Endometrium (tissue), 2 donors: ENCODE results near the gene SOS1.
"Not testable (repeated sequence)": the region's sequence is repeated elsewhere in the genome, so short reads cannot be mapped to it uniquely, and the experiment has no call there.

Experiments
- FAIRE-seq: peaks from 2 replicates; lab custom pipeline; 2012; peaks lifted over from hg19 to GRCh38; lab: Jason Lieb, UNC
- donor health status: control.
- donor health status: control.

SOS1 gene

DNA sequence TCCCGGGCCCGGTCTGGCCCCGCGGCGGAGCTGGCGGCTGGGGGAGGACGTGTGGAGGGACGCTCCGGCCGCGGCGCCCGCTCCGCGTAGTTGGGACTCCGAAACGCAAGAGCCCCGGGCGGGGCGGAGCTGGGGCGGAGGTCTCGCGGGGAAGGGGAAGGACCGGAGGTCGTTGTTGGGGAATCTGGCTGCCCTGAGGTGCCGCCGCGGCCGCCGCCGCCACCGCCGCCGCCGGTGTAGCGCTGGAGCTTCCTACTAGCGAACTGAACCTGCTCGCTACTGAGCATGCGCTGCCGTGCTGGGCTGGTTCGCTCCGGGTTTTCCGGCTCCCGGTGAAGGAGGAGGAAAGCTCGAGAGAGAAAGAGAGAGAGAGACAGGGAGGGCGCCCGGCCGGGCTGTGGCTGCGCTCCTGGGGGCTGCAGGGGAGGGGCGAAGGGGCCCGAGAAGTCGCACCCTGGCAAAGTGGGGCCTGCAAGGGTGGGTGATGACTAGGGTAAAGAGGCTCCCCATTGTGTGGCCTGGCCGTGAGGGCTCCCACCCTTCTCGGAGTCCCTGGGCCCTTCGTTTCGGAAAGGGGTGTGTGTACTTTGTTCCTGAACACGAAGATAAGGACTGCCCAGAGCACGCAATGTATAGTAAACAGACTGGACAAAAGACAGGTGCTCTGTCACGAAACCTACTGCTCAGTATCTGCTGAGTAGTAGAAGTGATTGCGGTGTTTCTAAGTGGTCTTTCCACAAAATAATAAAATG, at the start of gene SOS1:
TSS of gene SOS1 (minus strand) at position 281 of the 752 bp plus-strand sequence. CDS start 629 bp downstream, outside the sequence.
- FAIRE-seq = no peak

DNA sequence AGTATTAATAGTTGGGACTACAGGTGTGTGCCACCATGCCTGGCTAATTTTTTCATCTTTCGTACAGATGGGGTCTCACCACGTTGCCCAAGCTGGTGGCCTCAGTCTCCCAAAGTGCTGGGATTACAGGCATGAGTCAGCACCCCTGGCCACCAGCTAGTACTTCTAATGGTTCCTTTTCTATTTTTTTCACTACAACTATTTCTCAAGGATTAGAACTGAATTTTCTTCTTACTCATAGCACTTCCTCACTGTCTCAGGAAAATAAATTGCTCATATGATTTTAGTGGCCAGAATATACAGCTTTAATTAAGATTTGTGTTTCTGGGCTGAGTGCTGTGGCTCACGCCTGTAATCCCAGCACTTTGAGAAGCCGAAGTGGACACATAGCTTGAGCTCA, 43.2 kb upstream of the SOS1 start:
- FAIRE-seq = no peak

DNA sequence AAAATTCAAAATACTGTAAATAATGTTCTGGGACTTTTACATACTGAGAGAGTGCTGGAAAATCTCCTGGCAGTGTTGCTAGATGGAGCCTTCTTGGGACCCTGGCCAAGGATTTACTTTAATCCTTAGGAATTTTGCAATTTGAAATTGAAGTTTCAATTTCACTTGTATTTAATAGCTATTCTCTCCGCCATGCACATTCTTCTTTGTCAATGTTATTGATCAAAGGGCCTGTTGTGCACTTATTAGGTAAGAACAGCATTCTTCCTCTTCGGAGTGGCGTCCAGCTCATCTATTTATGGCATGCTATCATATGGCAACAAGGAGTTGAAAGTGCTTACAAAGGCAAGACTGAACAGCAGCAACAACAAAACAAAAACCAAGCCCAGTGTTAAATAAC, 40.1 kb upstream of the SOS1 start:
- FAIRE-seq = no peak

DNA sequence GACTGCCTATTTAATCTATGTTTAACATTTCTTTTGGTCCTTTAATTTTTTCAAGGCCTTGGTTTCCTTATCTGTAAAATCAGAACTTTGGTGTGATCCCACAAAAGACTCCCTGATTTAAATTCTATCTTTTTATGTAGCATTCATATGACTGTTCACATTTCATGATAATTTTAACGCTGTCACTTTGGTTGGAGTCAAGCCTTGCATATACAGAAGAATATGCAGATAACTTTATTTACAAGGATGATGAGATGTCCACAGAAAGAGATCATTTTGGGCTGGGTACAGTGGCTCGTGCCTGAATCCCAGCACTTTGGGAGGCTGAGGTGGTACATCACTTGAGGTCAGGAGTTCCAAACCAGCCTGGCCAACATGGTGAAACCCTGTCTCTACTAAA, 38.4 kb upstream of the SOS1 start:
- FAIRE-seq = no peak

DNA sequence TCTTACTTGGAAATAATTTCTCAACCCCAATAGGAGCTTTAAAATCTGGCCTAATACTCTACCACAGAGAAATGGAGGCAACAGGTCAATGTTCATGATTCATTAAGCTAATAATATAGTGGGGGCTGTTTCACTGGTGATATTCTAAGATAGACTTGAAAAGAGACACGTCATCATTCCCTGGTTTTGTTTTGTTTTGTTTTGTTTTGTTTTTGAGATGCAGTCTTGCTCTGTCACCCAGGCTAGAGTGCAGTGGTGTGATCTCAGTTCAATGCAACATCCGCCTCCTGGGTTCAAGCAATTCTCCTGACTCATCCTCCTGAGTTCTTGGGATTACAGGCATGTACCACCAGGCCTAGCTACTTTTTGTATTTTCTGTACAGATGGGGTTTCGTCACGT, 37.5 kb upstream of the SOS1 start:
- no peak for FAIRE-seq

DNA sequence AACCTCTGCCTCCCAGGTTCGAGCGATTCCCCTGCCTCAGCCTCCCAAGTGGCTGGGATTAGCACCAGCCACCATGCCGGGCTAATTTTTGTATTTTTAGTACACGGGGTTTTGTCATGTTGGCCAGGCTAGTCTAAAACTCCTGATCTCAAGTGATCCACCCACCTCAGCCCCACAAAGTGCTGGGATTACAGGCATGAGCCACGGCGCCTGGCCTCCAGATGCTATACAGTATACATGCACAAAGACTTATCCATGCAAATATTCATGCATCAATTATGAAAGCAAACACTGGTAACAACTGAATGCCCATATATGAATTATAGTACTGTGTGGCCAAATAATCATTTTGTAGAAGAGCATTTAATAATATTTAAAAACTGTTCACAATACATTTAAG, 36.0 kb upstream of the SOS1 start:
- no peak for FAIRE-seq

DNA sequence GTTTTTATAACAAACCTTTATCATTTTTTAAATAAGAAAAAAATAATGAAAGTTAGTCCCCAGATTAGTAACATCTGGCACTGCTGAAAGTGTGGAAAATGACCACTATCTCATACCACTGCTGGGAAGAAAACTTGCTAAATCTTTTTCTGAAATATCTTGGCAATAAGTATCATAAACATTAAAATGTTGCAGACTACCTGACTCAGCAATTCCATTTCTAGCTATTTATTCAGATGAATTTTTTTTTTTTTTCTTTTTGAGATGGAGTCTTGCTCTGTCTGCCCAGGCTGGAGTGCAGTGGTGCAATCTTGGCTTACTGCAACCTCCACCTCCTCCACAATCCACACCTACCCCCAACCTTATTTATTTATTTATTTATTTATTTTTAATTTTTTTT, 35.3 kb upstream of the SOS1 start:
- peak; percentile 95 for FAIRE-seq

DNA sequence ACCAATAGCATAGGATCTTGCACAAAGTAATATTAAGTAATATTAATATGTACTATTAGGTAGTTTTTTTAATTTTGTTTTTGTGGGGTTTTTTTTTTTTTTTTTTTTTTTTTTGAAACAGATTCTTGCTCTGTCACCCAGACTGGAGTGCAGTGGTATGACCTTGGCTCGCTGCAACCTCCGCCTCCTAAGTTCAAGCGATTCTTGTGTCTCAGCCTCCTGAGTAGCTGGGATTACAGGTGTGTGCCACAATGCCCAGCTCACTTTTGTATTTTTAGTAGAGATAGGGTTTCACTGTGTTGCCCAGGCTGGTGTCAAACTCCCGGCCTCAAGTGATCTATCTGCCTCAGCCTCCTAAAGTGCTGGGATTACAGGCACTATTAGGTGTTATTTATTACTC, 34.7 kb upstream of the SOS1 start:
- FAIRE-seq = not testable (repeated sequence)

DNA sequence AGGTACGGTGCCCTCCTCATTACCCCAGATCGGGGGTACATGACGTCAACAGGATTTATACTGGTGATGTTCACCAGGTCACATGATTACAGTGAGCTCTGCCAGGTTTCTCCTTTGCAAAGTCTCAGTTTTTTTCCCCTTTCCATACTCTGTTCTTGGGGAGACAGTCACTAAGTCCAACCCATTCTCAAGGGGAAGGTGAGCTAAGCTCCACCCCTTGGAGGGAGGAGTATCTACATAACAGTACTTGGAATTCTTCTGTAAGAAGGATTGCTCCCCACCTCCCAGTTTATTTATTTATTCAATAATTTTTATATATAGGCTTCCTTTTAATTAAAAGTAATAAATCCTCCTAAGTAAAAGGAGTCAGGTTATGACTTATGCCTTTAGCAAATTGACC, 34.1 kb upstream of the SOS1 start:
- no peak for FAIRE-seq

DNA sequence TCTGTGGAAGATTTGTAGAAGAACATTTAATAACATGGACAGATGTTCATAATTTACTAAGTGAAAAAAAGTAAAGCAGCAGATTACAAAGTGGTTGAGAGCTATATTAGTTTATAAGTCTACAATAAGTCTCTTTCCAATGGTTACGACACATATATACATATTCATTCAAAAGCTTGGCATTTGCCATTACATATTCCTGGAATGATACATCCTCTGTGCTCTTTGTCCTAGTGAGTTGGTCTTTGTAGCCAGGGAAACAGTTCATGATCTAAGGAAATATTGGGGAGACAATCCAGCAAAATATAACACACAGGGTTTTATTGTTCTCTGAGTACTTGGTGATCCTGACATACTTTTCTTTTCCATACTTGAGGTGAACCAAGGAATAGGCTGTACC, 32.5 kb upstream of the SOS1 start:
- FAIRE-seq = no peak

DNA sequence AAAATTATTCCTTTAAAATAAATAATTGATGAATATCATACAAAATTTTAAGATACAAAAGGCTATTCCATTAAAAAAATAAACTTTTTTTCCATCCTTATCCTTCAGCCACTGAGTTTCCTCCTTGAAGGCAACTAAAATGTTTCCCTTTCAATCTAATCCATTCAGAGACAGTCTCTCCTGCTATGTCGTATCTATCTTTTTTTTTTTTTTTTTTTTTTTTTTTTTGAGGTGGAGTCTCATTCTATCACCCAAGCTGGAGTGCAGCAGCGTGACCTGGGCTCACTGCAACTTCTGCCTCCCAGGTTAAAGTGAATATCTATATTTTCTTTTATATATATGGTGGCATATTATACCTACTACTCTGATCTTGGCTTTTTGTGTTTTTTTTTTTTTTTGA, 31.7 kb upstream of the SOS1 start:
- no peak for FAIRE-seq

DNA sequence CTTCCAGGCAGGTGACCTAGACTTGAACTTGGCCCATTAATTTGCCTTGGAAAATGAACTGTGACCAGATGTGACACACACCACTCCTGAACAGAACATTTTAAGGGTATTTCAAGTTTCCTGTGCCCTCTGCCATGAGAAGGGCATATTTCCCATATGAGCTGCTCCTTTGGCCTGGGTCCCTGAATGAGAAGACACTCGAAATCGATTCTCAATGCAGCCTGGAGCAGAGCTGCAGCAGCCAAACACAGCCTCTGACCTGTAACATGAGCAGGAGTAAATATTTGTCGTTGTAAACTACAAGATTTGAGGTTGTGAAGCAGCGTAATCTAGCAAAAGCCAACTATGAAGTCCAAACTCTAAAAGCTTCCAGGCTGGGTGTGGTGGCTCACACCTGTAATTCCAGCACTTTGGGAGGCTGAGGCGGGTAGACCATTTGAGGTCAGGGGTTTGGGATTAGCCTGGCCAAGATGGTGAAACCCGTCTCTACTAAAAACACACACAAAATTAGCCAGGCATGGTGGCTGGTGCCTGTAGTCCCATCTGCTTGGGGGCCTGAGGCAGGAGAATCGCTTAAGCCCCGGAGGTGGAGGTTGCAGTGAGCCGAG, 30.1 kb upstream of the SOS1 start:
- FAIRE-seq = no peak

DNA sequence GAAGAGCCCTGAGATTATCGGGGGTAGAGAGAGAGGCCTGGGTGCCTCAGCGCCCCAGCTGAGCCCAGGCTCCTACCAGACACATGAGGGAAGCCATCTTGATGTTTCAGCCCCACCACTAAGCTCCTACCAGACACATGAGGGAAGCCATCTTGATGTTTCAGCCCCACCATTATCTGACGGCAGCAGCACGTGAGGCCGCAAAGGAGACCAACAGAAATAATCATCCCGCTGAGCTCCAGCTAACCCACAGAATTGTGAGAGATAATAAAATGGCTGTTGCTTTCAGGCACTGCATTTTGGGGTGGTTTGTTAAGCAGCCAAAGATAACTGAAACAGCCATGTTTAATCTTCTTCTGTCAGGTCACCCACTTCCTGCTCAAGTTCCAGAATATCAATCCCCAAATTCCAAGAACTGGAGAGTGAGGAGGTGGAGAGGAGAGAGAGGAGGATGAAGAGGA, 29.3 kb upstream of the SOS1 start:
- no peak for FAIRE-seq

DNA sequence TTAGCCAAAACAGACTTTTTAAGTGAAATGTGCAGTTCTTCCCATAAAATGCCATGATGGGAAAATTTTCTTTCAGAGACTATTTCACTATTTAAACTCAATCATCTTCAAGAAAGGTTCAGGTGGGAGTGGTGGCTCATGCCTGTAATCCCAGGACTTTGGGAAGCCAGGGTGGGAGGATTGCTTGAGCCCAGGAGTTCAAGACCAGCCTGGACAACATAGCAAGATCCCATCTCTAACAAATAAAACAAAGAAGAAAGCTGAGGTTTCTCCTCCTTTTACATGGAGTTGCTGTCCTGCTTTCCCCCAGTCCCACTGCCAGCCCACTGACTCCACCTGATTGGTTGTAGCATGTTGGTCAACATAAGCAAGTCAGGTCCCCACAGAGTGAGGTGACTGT, 25.8 kb upstream of the SOS1 start:
- FAIRE-seq = no peak

DNA sequence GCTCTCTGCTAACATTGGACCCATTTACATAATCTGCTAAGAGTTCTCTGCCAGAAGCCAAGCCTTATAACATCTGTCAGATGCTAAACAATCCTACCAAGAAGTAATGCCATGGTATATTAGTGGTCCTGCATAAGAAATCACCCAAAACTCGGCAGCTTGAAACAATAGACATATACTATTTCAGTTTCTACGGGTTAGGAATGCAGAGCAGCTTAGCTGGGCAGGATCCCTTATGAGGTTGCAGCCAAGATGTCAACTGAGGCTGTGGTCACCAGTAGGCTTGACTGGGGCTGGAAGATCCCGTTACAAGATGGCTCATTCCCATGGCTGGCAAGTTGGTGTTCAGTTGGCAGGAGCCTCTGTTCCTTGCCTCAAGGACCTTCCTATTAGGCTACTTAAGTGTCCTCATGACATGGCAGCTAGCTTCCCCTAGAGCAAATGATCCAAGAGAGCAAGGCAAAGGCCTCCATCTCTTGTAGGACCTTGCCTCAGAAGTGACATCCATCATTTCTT, 25.1 kb upstream of the SOS1 start:
- FAIRE-seq = no peak

DNA sequence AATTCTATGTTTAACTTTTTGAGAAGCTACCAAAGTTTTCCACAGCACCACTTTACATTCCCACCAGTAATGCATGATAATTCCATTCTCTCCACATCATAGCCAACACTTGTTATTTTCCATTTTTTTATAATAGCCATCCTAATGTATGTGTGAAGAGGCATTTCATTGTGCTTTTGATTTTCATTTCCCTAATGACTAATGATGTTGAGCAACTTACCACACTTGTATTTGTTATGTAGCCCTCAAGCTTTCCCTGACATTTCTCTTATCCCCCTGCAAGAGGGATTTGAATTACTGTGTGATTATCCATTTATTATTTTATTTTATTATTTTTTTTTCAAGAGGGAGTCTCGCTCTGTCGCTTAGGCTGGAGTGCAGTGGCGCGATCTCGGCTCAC, 23.6 kb upstream of the SOS1 start:
- no peak for FAIRE-seq

DNA sequence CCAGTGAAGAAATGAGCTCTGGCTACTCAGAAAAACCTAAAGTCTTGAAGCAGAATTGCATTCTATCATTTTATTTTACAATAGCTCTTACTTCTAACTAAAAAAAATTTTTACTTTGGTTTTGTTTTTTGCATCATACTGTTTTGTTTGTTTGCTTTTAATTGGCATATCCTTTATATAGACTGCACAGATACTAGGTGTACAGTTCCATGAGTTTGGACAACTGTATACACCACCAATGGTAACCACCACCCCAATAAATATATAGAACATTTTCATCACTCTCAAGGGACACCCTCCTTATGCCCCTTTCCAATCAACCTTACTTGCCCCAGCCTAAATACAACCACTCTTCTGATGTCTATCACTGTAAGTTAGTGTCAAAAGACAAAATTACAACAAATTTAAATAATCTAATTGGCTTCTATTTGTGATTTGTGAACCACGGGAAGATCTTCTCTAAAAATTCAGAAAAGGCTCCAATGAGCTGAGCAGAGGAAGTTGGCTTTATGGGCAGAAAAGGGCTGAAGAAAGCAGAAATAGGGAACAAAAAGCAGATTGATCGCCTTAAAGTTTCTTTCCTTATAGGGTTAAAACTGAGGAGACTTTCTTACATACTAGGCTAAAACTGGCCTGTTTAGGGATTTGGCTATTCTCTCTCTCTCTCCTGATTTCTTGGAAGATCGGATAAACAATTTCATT, 22.2 kb upstream of the SOS1 start:
- FAIRE-seq = no peak

DNA sequence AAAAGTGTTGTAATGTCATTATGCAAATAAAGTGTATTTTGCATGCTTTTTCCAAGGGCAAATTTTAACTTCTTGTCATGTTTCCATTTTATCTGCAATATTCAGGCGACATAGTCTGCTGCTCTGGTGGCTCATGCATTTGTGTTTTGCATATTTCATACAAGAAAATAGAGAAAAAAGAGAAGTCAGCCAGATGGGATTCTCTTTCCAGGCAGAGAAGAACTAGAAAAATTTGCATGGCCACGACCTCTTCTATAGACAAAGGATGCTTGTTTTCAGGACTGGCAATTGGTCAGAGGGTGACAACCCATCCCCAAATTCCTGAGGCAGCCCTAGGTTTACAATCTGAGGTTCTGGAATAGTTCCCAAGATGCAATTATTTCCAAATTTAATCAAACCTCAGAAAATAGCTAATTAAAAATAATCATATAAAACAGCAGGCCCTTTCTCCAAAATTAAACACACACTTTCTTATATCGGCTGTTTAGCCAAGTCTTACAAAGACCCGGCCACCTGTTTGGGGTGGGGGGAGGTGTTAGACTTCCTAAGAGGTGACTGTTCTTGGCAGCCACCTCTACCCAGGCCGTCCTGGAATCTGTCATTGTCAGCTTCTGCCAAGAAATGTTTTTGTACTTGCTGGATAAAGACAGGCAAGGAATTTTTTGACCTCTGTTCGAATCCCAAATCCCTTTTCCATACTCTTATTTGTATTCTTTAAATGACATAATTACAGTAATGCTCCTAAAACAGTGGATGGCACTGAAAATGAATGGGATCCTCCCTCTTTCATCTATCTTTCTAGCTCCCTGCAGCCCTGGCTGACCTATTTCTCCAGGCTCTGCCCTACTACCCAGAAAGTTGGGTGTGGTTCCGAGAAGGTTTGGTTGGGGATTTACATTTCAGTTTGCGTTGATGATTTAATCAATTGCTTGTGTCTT, 20.8 kb upstream of the SOS1 start:
- no peak for FAIRE-seq

DNA sequence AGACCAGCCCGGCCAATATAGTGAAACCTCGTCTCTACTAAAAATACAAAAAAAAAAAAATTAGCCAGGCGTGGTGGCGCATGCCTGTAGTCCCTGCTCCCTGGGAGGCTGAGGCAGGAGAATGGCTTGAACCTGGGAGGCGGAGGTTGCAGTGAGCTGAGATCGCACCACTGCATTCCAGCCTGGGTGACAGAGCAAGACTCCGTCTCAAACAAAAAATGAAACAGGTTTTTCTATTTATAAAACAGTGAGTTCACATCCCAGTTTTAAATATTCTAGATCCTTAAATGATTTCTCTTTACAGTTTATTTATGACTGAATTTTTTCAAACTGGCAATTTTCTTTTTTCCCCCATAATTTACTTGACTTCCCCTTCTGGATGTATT, 20.1 kb upstream of the SOS1 start:
- not testable (repeated sequence) for FAIRE-seq

DNA sequence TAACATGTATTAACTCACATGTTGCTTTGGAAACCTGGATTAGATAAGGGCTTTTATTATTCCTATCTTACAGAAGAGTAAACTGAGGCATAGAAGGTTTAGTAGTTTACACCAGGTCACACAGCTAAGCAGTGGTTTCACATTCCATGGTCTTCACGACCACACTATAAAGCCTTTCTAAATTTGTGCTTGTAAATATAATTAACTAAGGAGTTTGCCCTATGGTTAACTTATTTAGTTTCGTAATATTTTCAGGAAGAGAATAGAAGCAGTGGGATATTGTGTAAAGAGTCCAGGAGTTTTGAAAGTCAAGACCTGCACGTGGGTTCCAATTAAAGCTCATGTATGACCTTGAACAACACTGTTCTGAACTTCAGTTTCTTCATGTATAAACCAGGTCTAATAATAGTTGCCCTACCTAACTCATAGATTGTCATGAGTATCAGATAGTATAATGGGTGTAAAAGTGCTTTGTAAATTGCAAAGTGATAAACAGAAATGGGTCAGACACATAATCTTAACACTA, 19.5 kb upstream of the SOS1 start:
- no peak for FAIRE-seq

DNA sequence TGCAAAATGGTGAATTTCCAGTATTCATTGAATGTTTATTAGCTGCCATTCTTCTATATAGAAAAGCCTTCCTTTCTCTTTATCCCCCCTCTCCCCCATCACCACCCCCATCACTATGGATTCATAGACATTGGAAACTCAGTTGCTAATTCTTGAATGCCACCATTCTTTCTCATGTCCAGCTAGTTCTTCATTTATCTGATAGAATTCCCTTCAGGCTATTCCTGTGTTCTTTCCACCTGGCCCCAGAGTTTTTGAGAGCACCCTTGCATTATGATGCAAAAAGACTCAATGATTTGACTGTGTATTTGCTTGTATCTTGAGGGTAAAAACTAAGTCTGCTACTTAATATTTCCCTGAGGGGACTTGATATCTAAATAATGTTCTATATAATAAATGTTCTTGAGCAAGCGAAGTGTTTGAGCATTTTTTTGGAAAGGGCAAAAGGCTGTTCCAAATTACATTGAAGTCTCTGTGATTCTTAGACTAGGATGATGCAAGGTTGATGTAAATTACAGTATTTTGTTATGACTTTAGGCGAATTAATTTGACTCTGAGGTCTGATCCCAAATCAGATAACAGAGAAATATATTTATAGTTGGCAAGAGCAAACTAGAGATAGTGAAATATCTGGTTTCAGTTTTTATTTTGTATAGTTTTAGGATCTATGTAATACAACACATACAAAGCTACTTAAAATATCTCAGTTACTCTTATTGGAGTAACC, 18.8 kb upstream of the SOS1 start:
- FAIRE-seq = no peak
